T follicular helper cell (primary cell): Measurements from ENCODE around the gene CSRP3.

Source experiments
- DNase-seq: peaks from one replicate; pipeline ENCODE4 v3.0.0-alpha.2; 2020; ENCODE audit warnings: low read depth

The CSRP3 gene

DNA sequence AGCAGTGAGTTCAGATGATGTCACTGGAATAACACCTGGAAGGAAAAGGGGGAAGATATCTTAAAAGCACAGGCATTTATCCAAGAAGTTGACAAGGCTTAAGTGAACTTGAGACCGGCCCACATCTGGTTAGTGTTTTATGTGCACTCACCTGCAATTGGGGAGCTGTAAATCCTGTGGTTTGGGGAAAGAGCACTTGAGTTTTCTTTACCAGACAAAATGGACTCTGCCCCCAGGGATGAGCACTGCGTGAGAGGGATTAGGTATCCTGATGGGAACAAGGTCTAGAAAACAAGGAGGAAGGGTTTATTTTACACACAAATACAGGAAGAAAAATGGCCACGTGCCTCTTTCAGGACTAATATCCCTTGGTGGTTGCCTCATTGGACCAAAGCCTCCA lies 23.8 kb upstream of the CSRP3 start:
- DNase-seq = no peak

DNA sequence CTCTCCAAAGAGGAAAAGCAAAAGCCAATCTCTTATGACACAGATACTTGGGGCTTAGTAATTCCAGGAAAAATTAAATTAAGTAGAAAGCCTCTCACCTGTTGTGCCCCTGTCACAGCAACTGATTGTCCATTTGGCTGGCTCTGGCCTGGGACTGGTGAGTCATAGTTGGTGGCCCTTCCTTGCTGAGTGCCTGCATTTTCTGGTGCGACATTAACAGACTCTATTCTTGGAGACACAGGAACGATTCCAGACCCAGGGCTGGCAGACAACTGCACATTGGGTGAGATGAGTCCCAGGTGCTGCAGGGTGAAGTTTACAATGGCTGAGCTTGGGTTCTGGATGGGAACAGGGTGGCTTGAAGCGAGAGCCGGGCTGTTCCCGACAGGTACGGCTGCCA lies 23.3 kb upstream of the CSRP3 start:
- no peak for DNase-seq

DNA sequence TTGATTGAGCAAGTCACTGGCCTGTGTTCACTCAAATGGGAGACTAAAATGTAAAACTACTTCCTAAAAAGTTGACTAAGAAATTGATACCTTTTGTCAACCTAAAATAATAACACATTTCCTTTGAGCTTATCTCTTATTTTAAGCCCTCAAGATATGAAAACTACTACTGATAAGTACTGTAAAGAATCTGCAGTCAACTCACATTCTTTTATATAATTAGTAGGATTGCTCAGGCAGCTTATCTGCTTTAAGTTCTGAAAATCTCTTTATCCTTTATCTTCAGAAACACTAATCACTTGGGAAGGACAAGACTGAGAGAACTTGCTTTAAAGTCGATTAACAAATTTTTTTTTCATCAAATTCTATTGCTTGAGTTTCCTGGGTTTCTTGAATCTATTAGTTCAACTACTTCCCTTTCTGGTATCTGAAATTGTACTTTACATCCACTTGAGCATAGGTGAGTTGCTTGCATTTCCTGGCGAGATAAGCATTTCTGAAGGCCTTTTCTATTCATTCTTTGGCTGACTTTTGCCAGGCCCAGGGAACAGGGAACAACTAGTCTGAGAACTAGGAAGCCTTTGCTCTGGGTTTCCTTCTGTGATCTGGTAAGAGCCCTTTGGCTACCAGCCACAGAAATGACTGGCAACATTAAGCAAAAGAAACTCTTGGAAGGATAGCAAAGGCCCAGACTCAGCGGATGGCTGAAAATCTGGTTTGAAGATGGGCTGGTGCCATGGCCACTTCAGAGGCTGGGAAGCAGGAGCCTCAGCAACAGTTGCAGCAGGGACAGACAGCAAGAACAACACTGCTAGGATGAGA lies 19.3 kb upstream of the CSRP3 start:
- DNase-seq = no peak

DNA sequence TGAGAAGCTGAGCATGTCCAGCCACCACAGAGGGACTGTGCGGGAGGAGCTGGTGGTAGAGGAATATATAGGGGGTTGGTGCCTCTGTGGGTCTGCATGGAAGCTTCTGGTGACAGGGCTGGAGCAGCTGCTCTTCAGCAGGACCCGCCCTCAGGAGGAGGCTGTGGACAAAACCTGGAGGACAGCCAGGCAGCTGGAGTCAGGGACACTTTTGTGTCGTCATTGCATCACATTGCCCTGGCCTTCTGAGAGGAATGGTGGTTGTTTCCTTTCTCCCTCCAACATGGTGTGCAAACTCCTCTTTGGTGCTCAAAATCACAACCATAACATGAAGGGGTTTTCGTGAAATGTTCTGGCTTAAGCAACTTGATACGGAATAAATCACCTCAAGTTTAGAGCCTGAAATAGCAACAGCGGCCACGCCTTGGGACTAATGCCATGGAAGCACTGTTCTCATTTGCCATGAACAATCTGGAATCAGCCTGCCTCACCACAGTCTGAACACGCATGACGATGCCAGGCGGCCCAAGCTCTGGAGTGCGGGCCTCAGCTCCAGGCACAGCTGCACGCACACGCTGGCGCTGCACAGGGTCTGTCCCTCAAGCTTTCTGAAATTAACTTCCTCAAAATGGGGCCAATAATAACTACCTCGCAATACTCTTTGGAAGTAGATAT lies 17.1 kb upstream of the CSRP3 start:
- DNase-seq = no peak

DNA sequence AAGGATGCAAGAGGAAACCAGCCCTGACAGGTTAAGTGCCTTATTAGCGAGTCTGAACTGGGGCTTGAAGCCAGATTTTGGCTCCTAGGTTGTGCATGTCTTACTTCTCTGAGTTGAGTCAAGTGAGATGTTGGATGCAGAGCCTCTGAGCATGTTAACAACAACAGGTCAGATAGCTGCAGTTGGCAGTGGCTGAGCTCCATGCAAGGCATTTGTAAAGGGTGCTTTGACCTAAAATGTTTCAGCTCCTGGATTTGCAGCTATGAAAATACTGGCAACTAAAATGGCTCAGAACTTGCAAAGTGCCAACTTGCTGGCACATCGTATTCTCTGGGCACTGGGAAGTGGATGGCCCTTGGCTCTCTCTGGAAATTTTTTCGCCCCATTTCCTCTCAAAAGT lies 16.4 kb upstream of the CSRP3 start:
- no peak for DNase-seq

DNA sequence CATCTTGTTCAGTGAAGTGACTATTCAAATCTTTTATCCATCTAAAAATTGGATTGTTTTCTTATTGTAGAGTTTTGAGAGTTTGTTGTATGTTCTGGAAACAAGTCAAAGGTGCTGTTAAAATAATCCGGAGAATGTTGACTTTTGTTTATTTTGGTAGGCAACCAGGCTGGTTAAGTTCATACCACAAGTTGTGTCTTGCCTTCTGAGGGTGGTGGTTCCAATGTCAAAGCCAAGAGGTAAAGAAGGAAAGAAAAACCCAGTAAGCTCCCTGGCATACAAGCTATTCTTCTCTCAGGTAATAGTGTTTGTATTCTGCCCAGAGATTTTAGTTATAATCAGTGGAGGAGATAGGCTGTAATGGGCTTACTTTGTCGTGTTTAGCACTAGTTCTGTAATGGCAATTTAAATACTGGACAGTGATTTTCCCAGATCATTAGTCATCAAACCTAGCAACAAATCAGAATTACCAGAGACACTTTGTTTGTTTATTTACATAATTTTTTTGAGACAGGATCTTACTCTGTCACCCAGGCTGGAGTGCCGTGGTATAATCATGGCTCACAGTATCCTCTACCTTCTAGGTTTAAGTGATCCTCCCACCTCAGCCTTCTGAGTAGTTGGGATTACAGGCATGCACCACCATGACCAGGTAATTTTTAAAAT lies 15.1 kb upstream of the CSRP3 start:
- no peak for DNase-seq

DNA sequence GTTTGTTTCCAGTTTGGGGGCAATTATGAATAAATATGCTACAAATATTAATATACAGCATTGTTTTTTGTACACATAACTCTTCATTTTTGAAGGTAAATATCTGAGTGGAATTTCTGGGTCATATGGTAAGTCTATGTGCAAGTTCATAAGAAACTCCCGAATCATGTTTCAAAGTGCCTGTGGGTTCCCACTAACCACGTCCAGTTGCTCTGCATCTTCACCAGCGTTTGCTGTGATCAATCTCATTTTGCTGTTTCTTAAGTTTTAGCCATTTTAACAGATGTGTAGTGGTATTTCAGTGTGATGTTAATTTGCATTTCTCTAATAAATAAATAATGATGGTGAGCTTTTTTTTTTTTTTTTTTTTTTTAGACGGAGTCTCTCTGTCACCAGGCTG lies 14.2 kb upstream of the CSRP3 start:
- no peak for DNase-seq

DNA sequence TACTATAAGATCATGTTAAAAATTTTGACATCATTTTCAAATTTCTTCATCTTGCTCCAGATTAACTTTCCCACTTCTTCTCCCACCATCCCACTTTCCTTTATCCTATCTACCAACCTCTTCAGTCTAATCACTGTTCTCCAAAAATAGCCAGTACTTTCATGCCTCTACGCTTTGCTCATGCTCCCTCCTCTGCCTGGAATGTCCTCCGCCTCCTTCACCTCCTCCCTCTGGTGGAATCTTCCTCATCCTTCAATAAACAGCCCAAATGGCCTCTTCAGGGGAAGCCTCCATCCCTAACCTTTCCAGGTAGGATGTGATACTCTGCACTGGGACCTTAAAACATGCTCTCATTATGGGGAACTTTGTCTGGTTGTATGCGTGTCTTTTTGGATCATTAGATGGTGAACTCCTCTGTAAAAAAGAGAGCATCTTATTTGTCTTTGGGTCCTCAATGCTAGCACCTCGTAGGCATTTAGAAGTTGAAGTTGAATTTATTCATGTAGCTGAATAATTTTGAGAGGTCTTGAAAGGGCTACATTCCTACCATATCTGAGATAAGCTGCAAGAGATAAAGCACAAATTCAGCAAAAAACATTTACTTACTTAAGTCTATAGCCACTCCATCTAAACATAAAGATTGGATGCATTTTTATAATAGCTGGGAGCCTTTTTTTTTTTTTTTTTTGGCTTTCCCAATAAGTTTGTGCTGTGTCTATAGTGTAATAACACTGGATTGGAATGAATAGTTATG lies 8.0 kb upstream of the CSRP3 start:
- DNase-seq = no peak

DNA sequence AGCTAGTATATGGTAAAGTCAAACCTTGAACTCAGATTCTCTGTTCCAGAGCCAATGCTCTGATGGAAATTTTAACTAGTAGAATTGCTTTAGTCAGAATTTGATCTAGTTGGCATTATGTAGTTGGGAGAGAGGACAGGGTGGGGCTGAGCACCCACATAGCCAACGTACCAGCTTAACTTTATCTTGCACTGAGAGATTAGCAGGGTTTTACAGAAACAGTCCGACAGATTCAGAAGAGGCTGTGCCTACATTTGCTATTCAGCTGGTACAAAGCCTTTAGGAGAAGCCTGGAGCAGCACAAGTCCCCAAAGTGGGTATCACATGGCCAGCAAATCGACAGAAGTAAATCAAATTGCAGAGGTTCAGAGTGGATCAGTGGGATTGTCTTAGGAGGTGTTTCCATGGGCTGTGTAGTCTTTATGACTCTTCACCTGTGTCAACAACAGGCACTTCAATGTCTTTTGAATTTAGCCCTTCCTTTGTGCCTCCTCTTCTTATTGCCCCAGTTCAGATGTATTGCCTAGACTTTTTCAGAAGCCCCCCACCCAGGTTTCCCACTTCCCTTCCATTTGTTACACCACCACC lies 7.3 kb upstream of the CSRP3 start:
- no peak for DNase-seq

DNA sequence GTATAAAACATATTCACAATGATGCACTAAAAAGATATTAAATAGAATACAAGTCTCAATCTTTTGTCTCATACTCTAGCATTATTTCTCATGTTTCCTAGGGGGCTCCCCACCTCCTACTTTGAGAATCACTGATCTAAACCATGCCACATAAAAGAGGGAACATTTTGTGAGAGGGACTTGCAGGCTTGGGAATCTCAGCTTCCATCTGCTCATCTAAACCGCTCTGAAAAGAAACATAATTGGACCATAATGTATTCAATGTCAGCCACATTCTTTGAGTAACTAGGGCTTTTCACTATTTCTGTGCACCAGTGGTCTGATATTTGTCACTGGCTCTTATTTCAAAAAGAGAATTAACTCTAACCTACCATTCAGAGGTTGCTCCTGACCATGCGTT lies 6.4 kb upstream of the CSRP3 start:
- no peak for DNase-seq

DNA sequence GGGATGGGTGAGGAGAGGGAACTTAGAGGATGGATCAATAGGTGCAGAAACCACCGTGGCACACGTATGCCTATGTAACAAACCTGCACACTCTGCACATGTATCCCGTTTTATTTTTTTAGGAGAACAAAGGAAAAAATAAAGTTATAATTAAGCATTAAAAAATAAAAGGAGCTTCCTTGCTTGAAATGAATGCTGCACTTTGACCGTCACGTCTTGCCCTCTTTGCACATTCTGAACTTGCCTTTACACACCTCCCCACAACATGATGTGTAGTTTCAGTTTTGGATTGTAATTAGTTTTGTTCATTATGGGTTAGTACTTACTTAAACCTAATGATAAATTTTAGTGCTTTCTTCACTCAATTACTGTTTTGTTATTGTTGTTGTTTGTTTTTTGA lies 3.1 kb upstream of the CSRP3 start:
- DNase-seq = no peak

DNA sequence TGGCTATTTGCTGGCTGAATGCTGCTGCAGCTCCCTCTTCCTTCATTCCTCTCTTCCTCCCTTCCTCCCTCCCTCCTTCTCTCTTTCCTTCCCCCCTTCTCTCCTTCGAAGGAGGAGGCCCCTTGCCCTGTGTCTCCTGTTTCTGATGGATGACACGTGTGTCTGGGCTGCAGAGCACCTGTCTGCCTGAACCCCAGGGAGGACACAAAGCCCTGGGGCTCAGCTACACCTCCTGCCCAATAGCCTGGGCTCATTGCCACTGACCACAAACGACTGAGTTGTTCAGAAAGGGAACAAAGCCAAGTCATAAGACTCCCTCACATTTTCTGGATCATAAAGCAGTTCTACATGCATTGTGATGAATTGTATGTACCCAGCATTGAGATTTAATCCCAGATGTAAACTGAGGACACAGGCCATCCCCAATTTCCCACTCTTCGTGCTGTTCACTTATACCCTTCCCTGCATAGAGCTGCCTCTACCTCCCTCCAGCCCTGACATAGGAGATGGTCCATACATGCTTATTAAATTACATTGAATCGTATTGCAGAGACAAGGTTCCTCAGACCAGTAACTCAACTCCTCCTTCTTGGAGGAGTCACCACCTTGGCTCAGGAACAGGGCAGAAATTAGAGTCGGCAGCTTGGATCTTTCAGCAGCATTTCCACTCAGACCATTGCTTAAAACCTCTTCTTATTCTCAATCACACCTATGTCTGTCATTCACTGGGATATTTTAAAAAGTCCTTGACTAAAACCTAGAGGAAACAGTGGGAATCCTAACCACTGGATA lies 1.2 kb downstream of the CSRP3 start:
- DNase-seq = no peak

DNA sequence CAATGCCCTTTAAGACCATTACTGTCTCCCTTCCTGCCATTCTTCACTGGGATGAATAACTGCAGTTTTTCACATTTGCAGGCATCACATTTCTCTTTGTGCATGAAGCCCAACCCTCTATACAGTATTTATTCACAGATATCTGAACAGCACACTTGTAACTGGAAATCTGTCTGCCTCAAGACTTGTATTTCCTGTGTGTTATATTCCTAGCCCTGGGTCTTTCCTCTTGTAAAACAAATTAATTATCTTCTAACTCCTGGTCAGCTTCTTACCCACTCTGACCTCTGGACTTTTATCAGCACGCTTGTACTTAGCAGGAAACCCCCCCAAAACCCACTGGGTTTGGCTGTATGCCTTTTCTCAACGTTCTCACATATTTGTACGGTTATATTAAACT lies 2.0 kb downstream of the CSRP3 start:
- no peak for DNase-seq

DNA sequence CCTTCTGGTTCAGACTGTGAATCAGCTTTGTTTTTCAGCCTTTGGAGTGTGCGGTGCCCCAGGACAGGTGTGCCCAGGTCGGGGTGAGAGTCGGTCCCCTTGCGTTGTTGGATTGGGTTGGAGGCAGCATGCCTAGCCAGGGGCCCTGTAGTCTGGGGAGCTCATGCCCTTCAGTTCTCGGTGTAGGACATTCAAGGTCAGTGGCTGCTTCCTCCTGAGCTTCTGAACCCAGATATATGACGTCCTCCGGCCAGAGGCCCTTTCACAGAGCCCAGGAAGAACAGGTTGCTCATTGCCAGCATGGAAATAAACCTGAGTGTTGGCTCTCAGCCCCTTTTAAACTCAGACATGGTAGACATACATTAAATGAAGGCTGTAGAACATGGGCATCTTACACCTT lies 2.7 kb downstream of the CSRP3 start:
- no peak for DNase-seq

DNA sequence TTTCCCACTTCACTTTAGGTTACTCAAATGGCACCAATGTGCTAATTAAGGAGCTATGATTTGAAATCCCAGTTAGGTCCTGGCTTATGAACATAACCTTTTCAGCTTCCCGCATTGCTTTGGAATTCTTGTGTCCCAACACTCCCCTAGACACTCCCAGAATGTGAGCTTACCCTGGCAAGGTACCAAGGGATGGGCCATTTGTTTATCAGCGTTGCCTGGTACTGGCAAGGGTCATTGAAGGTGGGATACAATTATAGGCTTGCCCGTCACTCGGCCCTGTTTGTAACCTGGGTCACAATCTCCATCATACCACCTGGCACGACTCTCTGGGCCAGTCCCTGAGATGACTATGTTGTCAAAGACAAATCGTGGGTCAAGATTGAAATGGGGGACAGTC lies 5.4 kb downstream of the CSRP3 start:
- DNase-seq = no peak

DNA sequence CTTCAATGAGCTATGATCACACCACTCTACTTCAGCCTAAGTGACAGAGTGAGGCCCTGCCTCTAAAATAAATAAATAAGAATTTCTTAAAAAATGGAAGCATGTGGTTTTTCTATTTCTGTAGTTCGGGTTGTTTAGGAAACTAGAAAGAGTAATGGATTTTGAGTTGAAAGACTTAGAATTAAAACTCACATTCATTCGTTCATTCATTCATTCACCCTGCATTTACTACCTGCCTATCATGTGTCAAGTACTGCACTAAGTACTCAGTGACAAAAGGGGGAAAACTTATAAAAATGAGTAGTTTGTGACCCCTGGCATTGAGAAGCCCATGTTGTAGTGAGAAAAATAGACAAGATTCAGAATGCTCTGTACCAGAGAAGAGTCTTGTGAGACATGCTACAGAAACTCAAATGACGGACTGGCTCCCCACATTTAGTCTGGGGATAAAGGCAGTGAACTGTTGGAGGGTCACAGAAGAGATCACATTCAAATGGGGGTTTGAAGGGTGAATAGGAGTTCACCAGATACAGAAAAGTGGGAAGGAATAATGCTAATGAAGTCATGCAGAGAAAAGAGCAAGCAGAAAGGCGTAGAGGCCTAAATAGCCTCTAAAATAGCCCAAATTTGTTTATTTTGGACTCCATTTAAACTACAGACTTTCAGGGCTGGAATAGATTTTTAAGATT lies 7.0 kb downstream of the CSRP3 start:
- no peak for DNase-seq

DNA sequence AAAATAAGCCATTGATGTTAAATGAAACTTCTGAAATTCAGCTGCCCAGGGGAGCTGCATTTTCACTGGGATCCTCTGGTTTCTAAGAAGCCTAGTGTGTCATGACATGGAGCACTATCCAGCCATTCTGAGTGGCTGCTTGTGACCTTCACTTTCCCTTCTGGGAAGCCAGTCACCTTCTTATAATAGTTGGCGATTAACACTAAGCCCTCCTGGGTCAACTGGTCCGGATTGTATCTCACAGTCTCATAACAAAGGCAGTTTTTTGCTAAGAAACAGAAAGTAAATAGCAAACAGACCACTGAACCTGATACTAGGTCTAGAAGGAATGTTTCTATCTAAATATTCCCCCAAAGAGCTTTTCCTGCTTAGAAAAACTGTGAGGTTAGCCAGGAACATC lies 7.9 kb downstream of the CSRP3 start:
- DNase-seq = no peak

DNA sequence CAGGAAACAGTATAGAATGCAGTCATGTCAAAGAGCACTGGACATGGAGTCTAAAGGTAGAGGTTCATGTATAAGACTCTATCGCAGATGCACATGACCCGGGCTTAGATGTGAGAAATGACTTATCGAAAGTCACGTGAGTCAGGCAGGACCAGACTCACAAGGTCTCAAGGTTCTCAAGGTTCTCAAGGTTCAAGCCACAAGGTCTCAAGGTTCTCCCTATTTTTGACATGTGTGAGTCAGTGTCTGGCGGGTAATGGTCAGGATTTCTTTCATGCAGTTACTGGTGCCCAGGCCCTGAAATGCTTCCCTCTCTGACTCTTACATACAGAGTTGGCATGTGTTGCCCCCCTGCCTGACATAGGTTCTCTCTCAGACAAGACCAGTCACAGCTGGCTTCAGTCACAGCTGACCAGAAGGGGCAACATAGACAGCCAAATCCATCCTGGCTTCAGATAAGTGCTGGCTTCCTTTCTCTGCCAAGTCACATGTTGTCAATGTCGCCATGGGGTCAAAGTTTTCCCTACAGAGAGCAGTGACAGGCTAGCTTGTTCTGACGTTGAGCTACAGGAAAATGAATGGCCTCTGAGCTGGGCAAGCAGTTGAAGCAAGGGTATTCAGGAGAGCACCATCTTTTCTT lies 10.1 kb downstream of the CSRP3 start:
- DNase-seq = no peak

DNA sequence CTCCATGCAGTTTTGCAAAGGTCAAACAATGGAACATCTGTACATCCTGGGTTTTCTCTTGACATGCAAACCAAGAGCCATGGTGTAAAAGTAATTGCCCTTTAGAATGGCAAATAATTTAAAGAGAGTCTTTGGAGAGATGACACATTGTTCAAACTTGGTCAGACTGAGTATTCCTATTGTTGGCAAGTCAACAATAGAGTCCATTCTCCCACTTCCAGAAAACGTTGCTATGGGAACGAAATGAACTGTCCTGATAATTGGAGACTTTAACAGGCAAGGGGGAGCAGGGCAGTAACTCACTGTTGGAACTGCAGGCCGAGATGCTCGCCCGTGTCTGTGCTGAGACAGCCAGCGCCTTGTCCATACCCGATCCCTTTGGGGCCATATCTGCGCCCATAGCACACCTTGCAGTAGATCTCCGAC lies 13.9 kb downstream of the CSRP3 start:
- DNase-seq = no peak
